ENCODE data around the gene PSMD1. TPM values are rescaled to one million over a fixed set of nuclear protein-coding genes. Genes with fewer than 3 reads are reported as not detected.
"Not testable (repeated sequence)": the region's sequence is repeated elsewhere in the genome, so short reads cannot be mapped to it uniquely, and the experiment has no call there.

The PSMD1 gene
- total RNA-seq, 1 donor from 2014 or later = 97.4 TPM

GRCh38 chr2:231084565-231084964, 27.9 kb downstream of the PSMD1 start:
- H3K27me3 ChIP-seq = no peaks in the 10 kb centered on the region
- no peak overlapping the region for H3K4me3 ChIP-seq
- no peak overlapping the region for H3K27ac ChIP-seq
- TF ChIP-seq CTCF (IDR thresholded peaks at IDR 0.05) = no peak
- H3K4me1 ChIP-seq = no peaks in the 10 kb centered on the region
- DNase-seq (ENCODE audit: low spot score in 2 of 2) = no peak
- H3K36me3 ChIP-seq = peaks cover 85 to 96% of the 10 kb centered on the region in 2 donors
- H3K9me3 ChIP-seq = no peaks in the 10 kb centered on the region
- intact Hi-C loops (cut with DNase I) = no loop called here

- H3K4me1 ChIP-seq = no peaks in the 10 kb centered on the region
- H3K4me3 ChIP-seq = no peak overlapping the region
- no peak for TF ChIP-seq CTCF (IDR thresholded peaks at IDR 0.05)
- H3K27ac ChIP-seq = no peak overlapping the region
- intact Hi-C loops (cut with DNase I) = no loop called here
- H3K9me3 ChIP-seq = no peaks in the 10 kb centered on the region
- no peaks in the 10 kb centered on the region for H3K27me3 ChIP-seq
- no peak for DNase-seq (ENCODE audit: low spot score in 2 of 2)
- peaks cover 48 to 65% of the 10 kb centered on the region in 2 donors for H3K36me3 ChIP-seq
These were observed 32.1 kb downstream of the PSMD1 start for GRCh38 chr2:231088754-231089153.

GRCh38 chr2:231093933-231094332, 37.3 kb downstream of the PSMD1 start:
- peaks cover 0 to 3% of the 10 kb centered on the region in 2 donors for H3K9me3 ChIP-seq
- no peak for DNase-seq (ENCODE audit: low spot score in 2 of 2)
- no peaks in the 10 kb centered on the region for H3K4me1 ChIP-seq
- no peak overlapping the region for H3K27ac ChIP-seq
- H3K27me3 ChIP-seq = no peaks in the 10 kb centered on the region
- no peak overlapping the region for H3K4me3 ChIP-seq
- H3K36me3 ChIP-seq = peaks cover 20 to 37% of the 10 kb centered on the region in 2 donors
- no peak for TF ChIP-seq CTCF (IDR thresholded peaks at IDR 0.05)
- intact Hi-C loops (cut with DNase I) = no loop called here

- no peak overlapping the region for H3K27ac ChIP-seq
- H3K4me1 ChIP-seq = no peaks in the 10 kb centered on the region
- H3K4me3 ChIP-seq = no peak overlapping the region
- no peaks in the 10 kb centered on the region for H3K27me3 ChIP-seq
- H3K36me3 ChIP-seq = peaks cover 21 to 40% of the 10 kb centered on the region in 2 donors
- intact Hi-C loops (cut with DNase I) = no loop called here
- H3K9me3 ChIP-seq = peaks cover 5 to 10% of the 10 kb centered on the region in 2 donors
- TF ChIP-seq CTCF (IDR thresholded peaks at IDR 0.05) = no peak
- no peak for DNase-seq (ENCODE audit: low spot score in 2 of 2)
These were observed 38.2 kb downstream of the PSMD1 start for GRCh38 chr2:231094736-231095346.

GRCh38 chr2:231099918-231100317, 43.3 kb downstream of the PSMD1 start:
- intact Hi-C loops (cut with DNase I) = loop anchor here (5.0 kb wide), 1 partner anchor 127 kb away; no protein-coding TSS in a partner anchor
- H3K4me3 ChIP-seq = no peak overlapping the region
- H3K36me3 ChIP-seq = peaks cover 15 to 45% of the 10 kb centered on the region in 2 donors
- TF ChIP-seq CTCF (IDR thresholded peaks at IDR 0.05) = no peak
- DNase-seq (ENCODE audit: low spot score in 2 of 2) = no peak
- H3K27ac ChIP-seq = no peak overlapping the region
- peaks cover 10 to 15% of the 10 kb centered on the region in 2 donors for H3K9me3 ChIP-seq
- no peaks in the 10 kb centered on the region for H3K27me3 ChIP-seq
- no peaks in the 10 kb centered on the region for H3K4me1 ChIP-seq

- not testable (repeated sequence) for H3K4me1 ChIP-seq; H3K27me3 ChIP-seq; H3K4me3 ChIP-seq; H3K27ac ChIP-seq; DNase-seq (ENCODE audit: low spot score in 2 of 2)
- Histone ChIP-seq H3K9me3 (peaks cover 10 to 15% of the 10 kb centered on the region in 2 donors), H3K36me3 (peaks cover 15 to 45% of the 10 kb centered on the region in 2 donors)
- intact Hi-C loops (cut with DNase I) = loop anchor here (5.0 kb wide), 1 partner anchor 127 kb away; no protein-coding TSS in a partner anchor
These were observed 43.7 kb downstream of the PSMD1 start for GRCh38 chr2:231100321-231100720.
